ENCODE results near the gene CDH13. TPM values are rescaled to one million over a fixed set of nuclear protein-coding genes. Genes with fewer than 3 reads are reported as not detected.
A peak's percentile ranks its signal among the peaks of the same experiment; 100 is the strongest.

CDH13 gene
- total and polyA plus RNA-seq, 10 of the 15 experiments (the other 5 are each of a cell fraction or from before 2014, with no cell fraction given): under 0.01 to 0.05 TPM; not detected in 8

DNA sequence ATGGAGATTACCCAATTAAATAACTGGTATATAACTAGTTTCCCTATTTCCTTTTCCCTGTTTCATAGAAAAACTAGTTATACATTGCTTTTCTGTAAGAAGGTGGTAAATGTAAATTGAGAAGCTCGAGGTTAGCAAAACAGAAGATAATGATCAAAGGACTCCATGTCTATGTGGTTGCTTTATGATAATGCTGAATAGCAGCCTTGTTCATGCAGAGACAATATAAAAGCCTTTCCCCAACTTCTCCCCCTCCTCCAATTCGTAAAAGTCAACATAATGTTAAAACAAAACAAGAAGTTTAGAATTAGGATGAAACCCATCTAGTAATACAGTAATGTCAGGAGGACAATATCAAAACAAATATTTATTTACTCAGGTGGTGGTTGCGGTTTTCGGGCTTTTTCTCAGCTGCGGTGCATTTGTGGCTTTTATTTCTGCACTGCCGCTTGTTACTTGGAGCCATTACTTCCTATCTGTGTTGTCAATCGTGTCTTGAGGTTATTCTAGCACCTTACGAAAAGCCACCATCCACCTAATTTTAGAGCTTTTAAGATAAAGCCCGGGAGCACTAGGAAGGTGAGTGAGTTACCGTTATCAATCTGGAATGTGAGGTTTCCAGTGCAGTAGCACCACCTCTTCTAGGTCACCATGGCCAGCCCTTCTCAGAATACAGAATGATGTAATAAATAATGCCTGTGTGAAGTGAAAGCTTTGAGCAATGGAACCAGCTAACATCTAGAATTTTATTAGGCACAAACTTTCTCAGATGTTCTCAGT, 297.5 kb downstream of the CDH13 start:
- FAIRE-seq (no peak), ATAC-seq (no peak), DNase-seq (ENCODE audit: low read depth, low spot score) (no peak)
- H3K27ac ChIP-seq (ENCODE audit: control insufficient read depth, insufficient read depth): no peak overlapping the region
- no peaks in the 10 kb centered on the region for H3K36me3 ChIP-seq (ENCODE audit: control insufficient read depth in 2 of 2, insufficient read depth in 2 of 2, low read length in 1 of 2)
- no peak overlapping the region for H2AFZ ChIP-seq (ENCODE audit: control insufficient read depth, low read depth, low read length)
- ChIA-PET POLR2A (no interaction called here), CTCF (no interaction called here), SMC1A (ENCODE audit: uncharacterized antibody, unreplicated experiment) (no interaction called here), RAD21 (ENCODE audit: unreplicated experiment) (no interaction called here)
- intact Hi-C loops (cut with micrococcal nuclease; ENCODE audit: unreplicated experiment) (no loop called here), in situ Hi-C loops (cut with MboI) (no loop called here)
- H3K79me2 ChIP-seq (ENCODE audit: control insufficient read depth, insufficient read depth, low read length): no peaks in the 10 kb centered on the region
- no peak overlapping the region for H3K4me2 ChIP-seq (ENCODE audit: control insufficient read depth, insufficient read depth)
- no peak overlapping the region for H3K9ac ChIP-seq (ENCODE audit: control insufficient read depth, insufficient read depth, low read length)
- H3K9me3 ChIP-seq (replicated peaks; ENCODE audit: control insufficient read depth, insufficient read depth, low read length): no peaks in the 10 kb centered on the region
- no peak overlapping the region for H3K4me3 ChIP-seq
- H4K20me1 ChIP-seq (ENCODE audit: control insufficient read depth, insufficient read depth): no peaks in the 10 kb centered on the region
- no peaks in the 10 kb centered on the region for H3K27me3 ChIP-seq (replicated peaks in 1 of 2; ENCODE audit: control insufficient read depth in 2 of 2, insufficient read depth in 2 of 2, low read length in 1 of 2)
- H3K4me1 ChIP-seq (ENCODE audit: control insufficient read depth, insufficient read depth, low read length): no peaks in the 10 kb centered on the region; the same call in 1 of the 2 replicates
- TF ChIP-seq RUNX3 (IDR thresholded peaks at IDR 0.05; ENCODE audit: low read length): peak; percentile 16; the same call in 1 of the 2 replicates
- TF ChIP-seq, protein P1, sequence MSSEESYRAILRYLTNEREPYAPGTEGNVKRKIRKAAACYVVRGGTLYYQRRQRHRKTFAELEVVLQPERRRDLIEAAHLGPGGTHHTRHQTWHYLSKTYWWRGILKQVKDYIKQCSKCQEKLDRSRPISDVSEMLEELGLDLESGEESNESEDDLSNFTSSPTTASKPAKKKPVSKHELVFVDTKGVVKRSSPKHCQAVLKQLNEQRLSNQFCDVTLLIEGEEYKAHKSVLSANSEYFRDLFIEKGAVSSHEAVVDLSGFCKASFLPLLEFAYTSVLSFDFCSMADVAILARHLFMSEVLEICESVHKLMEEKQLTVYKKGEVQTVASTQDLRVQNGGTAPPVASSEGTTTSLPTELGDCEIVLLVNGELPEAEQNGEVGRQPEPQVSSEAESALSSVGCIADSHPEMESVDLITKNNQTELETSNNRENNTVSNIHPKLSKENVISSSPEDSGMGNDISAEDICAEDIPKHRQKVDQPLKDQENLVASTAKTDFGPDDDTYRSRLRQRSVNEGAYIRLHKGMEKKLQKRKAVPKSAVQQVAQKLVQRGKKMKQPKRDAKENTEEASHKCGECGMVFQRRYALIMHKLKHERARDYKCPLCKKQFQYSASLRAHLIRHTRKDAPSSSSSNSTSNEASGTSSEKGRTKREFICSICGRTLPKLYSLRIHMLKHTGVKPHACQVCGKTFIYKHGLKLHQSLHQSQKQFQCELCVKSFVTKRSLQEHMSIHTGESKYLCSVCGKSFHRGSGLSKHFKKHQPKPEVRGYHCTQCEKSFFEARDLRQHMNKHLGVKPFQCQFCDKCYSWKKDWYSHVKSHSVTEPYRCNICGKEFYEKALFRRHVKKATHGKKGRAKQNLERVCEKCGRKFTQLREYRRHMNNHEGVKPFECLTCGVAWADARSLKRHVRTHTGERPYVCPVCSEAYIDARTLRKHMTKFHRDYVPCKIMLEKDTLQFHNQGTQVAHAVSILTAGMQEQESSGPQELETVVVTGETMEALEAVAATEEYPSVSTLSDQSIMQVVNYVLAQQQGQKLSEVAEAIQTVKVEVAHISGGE (CRISPR knock-in tag; IDR thresholded peaks at IDR 0.05): no peak
- 4% methylated on average over 10 of the region's 10 CpGs for WGBS (ENCODE audit: insufficient coverage, insufficient replicate concordance, low lambda C conversion rate, missing lambda C conversion rate)
- BruUV-seq (replicated peaks): no TSS peak

DNA sequence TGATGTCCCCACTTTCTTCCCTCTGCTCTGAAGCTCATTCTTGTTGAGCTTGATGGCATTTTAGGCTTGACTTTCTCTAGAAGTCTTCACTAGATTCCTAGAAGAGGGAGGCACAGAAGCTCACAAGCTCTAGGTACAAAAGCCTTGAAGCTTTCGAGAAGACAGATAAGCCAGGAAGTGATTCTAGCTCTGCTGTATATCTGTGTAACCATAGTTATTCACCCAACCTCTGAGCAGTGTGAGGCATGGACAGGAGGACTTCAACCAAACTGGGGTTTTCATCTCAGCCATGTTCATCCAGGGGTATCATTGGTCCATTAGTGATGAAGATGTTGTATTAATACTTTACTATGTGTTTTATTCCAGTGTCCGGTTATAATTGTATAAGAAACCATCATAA, 299.7 kb downstream of the CDH13 start:
- CTCF ChIA-PET: no interaction called here
- DNase-seq (ENCODE audit: low read depth, low spot score): no peak
- Histone ChIP-seq H3K4me2 (ENCODE audit: control insufficient read depth, insufficient read depth) (no peak overlapping the region), H4K20me1 (ENCODE audit: control insufficient read depth, insufficient read depth) (no peaks in the 10 kb centered on the region), H3K27me3 (replicated peaks in 1 of 2; ENCODE audit: control insufficient read depth in 2 of 2, insufficient read depth in 2 of 2, low read length in 1 of 2) (no peaks in the 10 kb centered on the region), H3K79me2 (ENCODE audit: control insufficient read depth, insufficient read depth, low read length) (no peaks in the 10 kb centered on the region), H3K27ac (ENCODE audit: control insufficient read depth, insufficient read depth) (no peak overlapping the region), H3K4me1 (ENCODE audit: control insufficient read depth, insufficient read depth, low read length) (no peaks in the 10 kb centered on the region; the same call in 1 of the 2 replicates), H3K9me3 (replicated peaks; ENCODE audit: control insufficient read depth, insufficient read depth, low read length) (no peaks in the 10 kb centered on the region), H2AFZ (ENCODE audit: control insufficient read depth, low read depth, low read length) (no peak overlapping the region), H3K9ac (ENCODE audit: control insufficient read depth, insufficient read depth, low read length) (no peak overlapping the region), H3K4me3 (no peak overlapping the region), H3K36me3 (ENCODE audit: control insufficient read depth in 2 of 2, insufficient read depth in 2 of 2, low read length in 1 of 2) (no peaks in the 10 kb centered on the region)
- FAIRE-seq: no peak
- POLR2A ChIA-PET: no interaction called here
- BruUV-seq (replicated peaks): no TSS peak
- in situ Hi-C loops (cut with MboI) (no loop called here), intact Hi-C loops (cut with micrococcal nuclease; ENCODE audit: unreplicated experiment) (no loop called here)
- 48% methylated on average over 2 of the region's 2 CpGs for WGBS (ENCODE audit: insufficient coverage, insufficient replicate concordance, low lambda C conversion rate, missing lambda C conversion rate)
- SMC1A ChIA-PET (ENCODE audit: uncharacterized antibody, unreplicated experiment): no interaction called here
- no peak for ATAC-seq
- RAD21 ChIA-PET (ENCODE audit: unreplicated experiment): no interaction called here
- TF ChIP-seq CHD1 (IDR thresholded peaks at IDR 0.05; ENCODE audit: low read depth, low read length) (no peak), ZNF274 (IDR thresholded peaks at IDR 0.05; ENCODE audit: insufficient read depth, insufficient read length) (no peak), GATAD2B (conservative IDR thresholded peaks at IDR 0.05; ENCODE audit: low read depth) (no peak), RELA (IDR thresholded peaks at IDR 0.05; ENCODE audit: borderline replicate concordance, partially characterized antibody) (no peak), RAD51 (IDR thresholded peaks at IDR 0.05) (no peak), RB1 (IDR thresholded peaks at IDR 0.05; ENCODE audit: borderline replicate concordance) (no peak), ETV6 (conservative IDR thresholded peaks at IDR 0.05 in 1 of 2, IDR thresholded peaks at IDR 0.05 in 1 of 2; ENCODE audit: borderline replicate concordance in 1 of 2, low read depth in 1 of 2) (no peak), MEF2A (IDR thresholded peaks at IDR 0.05; ENCODE audit: insufficient read depth, low read depth, low read length) (no peak), MTA2 (IDR thresholded peaks at IDR 0.05; ENCODE audit: low read depth) (no peak)
